Measurements from ENCODE around the gene RGS16.

Gene RGS16

GRCh38 chr1:182629080-182629479 lies 24.9 kb upstream of the RGS16 start:
- DNase-seq, result no peak

- no peak for DNase-seq
These were observed 24.5 kb upstream of the RGS16 start for GRCh38 chr1:182628657-182629056.

- DNase-seq, result no peak
These were observed 23.4 kb upstream of the RGS16 start for GRCh38 chr1:182627622-182628021.

GRCh38 chr1:182626527-182626926 lies 22.3 kb upstream of the RGS16 start:
- DNase-seq, result no peak

GRCh38 chr1:182625719-182626504 lies 21.7 kb upstream of the RGS16 start:
- no peak for DNase-seq

GRCh38 chr1:182625024-182625423 lies 20.8 kb upstream of the RGS16 start:
- DNase-seq, result no peak

- no peak for DNase-seq
These were observed 20.4 kb upstream of the RGS16 start for GRCh38 chr1:182624577-182624976.

GRCh38 chr1:182622901-182623528 lies 18.8 kb upstream of the RGS16 start:
- DNase-seq, result no peak

GRCh38 chr1:182621906-182622305 lies 17.7 kb upstream of the RGS16 start:
- no peak for DNase-seq

- no peak for DNase-seq
These were observed 16.9 kb upstream of the RGS16 start for GRCh38 chr1:182620924-182621585.

- DNase-seq, result no peak
These were observed 13.7 kb upstream of the RGS16 start for GRCh38 chr1:182617734-182618351.

- DNase-seq, result peak; percentile 86
These were observed 12.8 kb upstream of the RGS16 start for GRCh38 chr1:182617014-182617429.

GRCh38 chr1:182616130-182617013 lies 12.2 kb upstream of the RGS16 start:
- peak; percentile 95 for DNase-seq

GRCh38 chr1:182615468-182616129 lies 11.4 kb upstream of the RGS16 start:
- peak; percentile 72 for DNase-seq

GRCh38 chr1:182614796-182615454 lies 10.7 kb upstream of the RGS16 start:
- peak; percentile 81 for DNase-seq

GRCh38 chr1:182611787-182612186 lies 7.6 kb upstream of the RGS16 start:
- DNase-seq, result peak; percentile 95

GRCh38 chr1:182611326-182611725 lies 7.1 kb upstream of the RGS16 start:
- DNase-seq, result peak; percentile 65

- DNase-seq, result no peak
These were observed 6.5 kb upstream of the RGS16 start for GRCh38 chr1:182610606-182611194.

GRCh38 chr1:182608845-182609610 lies 4.8 kb upstream of the RGS16 start:
- peak; percentile 80 for DNase-seq

GRCh38 chr1:182608236-182608635 lies 4.0 kb upstream of the RGS16 start:
- DNase-seq, result no peak
